IMR-90 (cell line): ENCODE data around the gene IST1. TPM values are rescaled to one million over a fixed set of nuclear protein-coding genes. Genes with fewer than 3 reads are reported as not detected.

Source experiments
- ATAC-seq: fragments of 200-7000 bp; cut with Tn5 transposase; 2 replicates; pipeline ENCODE4 v1.9.1; 2020; ENCODE audit warnings: low read depth, mild to moderate bottlenecking, moderate library complexity
- BruUV-seq: library from RNA; stranded (reverse); fragments of 400-500 nt; replicated peaks from 2 replicates; lab custom pipeline; 2021; lab: Mats Ljungman, UMichigan
- CTCF ChIA-PET: fragments of 300-600 bp; formaldehyde crosslinking; extraction: SDS; loops from one replicate; lab custom pipeline; 2021; ENCODE audit warnings: antibody characterized with exemption; lab: Yijun Ruan, JAX
- POLR2A ChIA-PET: fragments of 300-600 bp; sonication (Branson Sonifier 250); formaldehyde crosslinking; loops from one replicate; lab custom pipeline; 2022; ENCODE audit warnings: antibody characterized with exemption; ENCODE audit not compliant: unreplicated experiment; lab: Charles Lee
- DNase-seq: peaks from one replicate; pipeline ENCODE4 v3.0.0; 2013
- H2AFZ ChIP-seq: replicated peaks from 2 replicates; pipeline ENCODE3; 2013; ENCODE audit warnings: low read length, mild to moderate bottlenecking; ENCODE audit not compliant: poor library complexity
- H2AK5ac ChIP-seq: 2 replicates; pipeline ENCODE4 v1.6.1; 2013; ENCODE audit warnings: low read depth, low read length, inconsistent platforms
- H2AK9ac ChIP-seq: replicated peaks from 2 replicates; pipeline ENCODE3; 2013; ENCODE audit warnings: mild to moderate bottlenecking, low read depth, low read length, moderate library complexity; ENCODE audit not compliant: poor library complexity
- H2BK120ac ChIP-seq: 2 replicates; pipeline ENCODE4 v1.6.1; 2013; ENCODE audit warnings: low read depth, low read length, inconsistent platforms
- H2BK15ac ChIP-seq: 3 replicates; pipeline ENCODE4 v1.6.1; 2013; ENCODE audit warnings: low read depth, low read length, inconsistent platforms
- H2BK20ac ChIP-seq: 2 replicates; pipeline ENCODE4 v1.6.1; 2013; ENCODE audit warnings: low read depth, mild to moderate bottlenecking, inconsistent platforms, low read length, moderate library complexity
- H2BK5ac ChIP-seq: 2 replicates; pipeline ENCODE4 v1.6.1; 2013; ENCODE audit warnings: mild to moderate bottlenecking, low read depth, low read length, inconsistent platforms; ENCODE audit not compliant: poor library complexity, severe bottlenecking
- H3K14ac ChIP-seq: replicated peaks from 2 replicates; pipeline ENCODE4 v1.6.1; 2013; ENCODE audit warnings: low read depth, low read length, inconsistent platforms
- H3K18ac ChIP-seq: 2 replicates; pipeline ENCODE4 v1.6.1; 2013; ENCODE audit warnings: low read depth, low read length, control low read depth
- H3K23ac ChIP-seq: 2 replicates; pipeline ENCODE4 v1.6.1; 2013; ENCODE audit warnings: low read depth, low read length, inconsistent platforms
- H3K27ac ChIP-seq: 2 replicates; pipeline ENCODE4 v1.5.1; 2013; ENCODE audit warnings: mild to moderate bottlenecking, control low read depth, low read length; ENCODE audit not compliant: insufficient read depth
- H3K27me3 ChIP-seq: 2 replicates; pipeline ENCODE4 v1.6.1; 2013; ENCODE audit warnings: low read length; ENCODE audit not compliant: control insufficient read depth, insufficient read depth
- H3K36me3 ChIP-seq: 2 replicates; pipeline ENCODE4 v1.6.1; 2013; ENCODE audit warnings: low read length, mixed read lengths; ENCODE audit not compliant: control insufficient read depth, insufficient read depth
- H3K4ac ChIP-seq: 2 replicates; pipeline ENCODE4 v1.6.1; 2013; ENCODE audit warnings: low read depth, low read length, inconsistent platforms
- H3K4me1 ChIP-seq: 2 replicates; pipeline ENCODE4 v1.6.1; 2013; ENCODE audit warnings: low read length, mixed read lengths; ENCODE audit not compliant: control insufficient read depth, insufficient read depth
- H3K4me2 ChIP-seq: 2 replicates; pipeline ENCODE4 v1.6.1; 2013; ENCODE audit warnings: low read depth, mild to moderate bottlenecking, control low read depth, low read length, moderate library complexity
- H3K4me3 ChIP-seq: 2 replicates; pipeline ENCODE4 v1.5.1; 2013; ENCODE audit warnings: low read depth, mild to moderate bottlenecking, control low read depth, low read length, moderate library complexity; ENCODE audit not compliant: insufficient read depth
- H3K56ac ChIP-seq: 2 replicates; pipeline ENCODE4 v1.6.1; 2013; ENCODE audit warnings: low read length, inconsistent platforms; ENCODE audit not compliant: insufficient read depth; ENCODE audit errors: extremely low read depth
- H3K79me1 ChIP-seq, 2 experiments: 2 replicates each; pipeline ENCODE4 v1.6.1; 2013; ENCODE audit warnings: low read length in 2 of 2, inconsistent platforms in 1 of 2, low read depth in 1 of 2
- H3K9ac ChIP-seq: 2 replicates; pipeline ENCODE4 v1.6.1; 2013; ENCODE audit warnings: low read depth, low read length, control low read depth
- H3K9me1 ChIP-seq: 2 replicates; pipeline ENCODE4 v1.6.1; 2013; ENCODE audit warnings: low read length, inconsistent platforms; ENCODE audit not compliant: insufficient read depth
- H3K9me3 ChIP-seq: 2 replicates; pipeline ENCODE4 v1.6.1; 2013; ENCODE audit warnings: low read length; ENCODE audit not compliant: control insufficient read depth, insufficient read depth
- H4K20me1 ChIP-seq: 2 replicates; pipeline ENCODE4 v1.6.1; 2013; ENCODE audit warnings: low read length, inconsistent platforms; ENCODE audit not compliant: insufficient read depth
- H4K5ac ChIP-seq: 2 replicates; pipeline ENCODE4 v1.6.1; 2013; ENCODE audit warnings: mild to moderate bottlenecking, low read depth, low read length, control low read depth
- H4K8ac ChIP-seq, 2 experiments: 2 replicates each; pipeline ENCODE4 v1.6.1; 2013; ENCODE audit warnings: low read depth in 2 of 2, low read length in 2 of 2, control low read depth in 1 of 2, inconsistent platforms in 1 of 2
- H4K91ac ChIP-seq: 2 replicates; pipeline ENCODE4 v1.6.1; 2013; ENCODE audit warnings: low read depth, low read length, inconsistent platforms; ENCODE audit not compliant: insufficient read depth
- BHLHE40 ChIP-seq: fragments of 150-350 bp; IDR thresholded peaks from 2 replicates; pipeline ENCODE4 v1.6.1; 2016; ENCODE audit warnings: mild to moderate bottlenecking, low read depth, low read length
- CHD1 ChIP-seq: IDR thresholded peaks from 2 replicates; pipeline ENCODE4 v1.6.1; 2012; ENCODE audit warnings: low read depth, low read length, improper control_type of control experiment
- ELK1 ChIP-seq: fragments of 150-350 bp; IDR thresholded peaks from 2 replicates; pipeline ENCODE4 v1.6.1; 2016; ENCODE audit warnings: low read depth, mild to moderate bottlenecking, low read length, moderate library complexity, borderline replicate concordance
- MAZ ChIP-seq: IDR thresholded peaks from 2 replicates; pipeline ENCODE4 v1.6.1; 2012; ENCODE audit warnings: low read depth, mild to moderate bottlenecking, low read length, improper control_type of control experiment, moderate library complexity, borderline replicate concordance
- MXI1 ChIP-seq: IDR thresholded peaks from 2 replicates; pipeline ENCODE4 v1.6.1; 2012; ENCODE audit warnings: low read depth, mild to moderate bottlenecking, low read length, moderate library complexity, borderline replicate concordance
- NFE2L2 ChIP-seq: fragments of 150-350 bp; IDR thresholded peaks from 2 replicates; pipeline ENCODE4 v1.6.1; 2016; ENCODE audit warnings: low read depth, mild to moderate bottlenecking, low read length
- POLR2A ChIP-seq: IDR thresholded peaks from 2 replicates; pipeline ENCODE4 v1.6.1; 2012; ENCODE audit warnings: mild to moderate bottlenecking, low read depth, low read length
- USF2 ChIP-seq: fragments of 150-350 bp; IDR thresholded peaks from 2 replicates; pipeline ENCODE4 v1.6.1; 2017; ENCODE audit warnings: mild to moderate bottlenecking, antibody characterized with exemption, low read length, low read depth
- WGBS, 2 experiments: methylation state at CpG; one replicate each; pipeline versions ENCODE4 v1.1.5 to v1.1.7; 2013; ENCODE audit warnings: missing lambda C conversion rate in 2 of 2; ENCODE audit not compliant: insufficient read length in 1 of 2; ENCODE audit errors: extremely low coverage in 2 of 2; 5-methylcytosine and 5-hydroxymethylcytosine counted together
- dilution Hi-C: fragments of 300-500 bp; cut with HindIII; formaldehyde crosslinking; loops from one replicate; pipeline ENCODE4 v1.14.3; 2018; ENCODE audit warnings: low sequenced_read_pairs; ENCODE audit not compliant: unreplicated experiment
- in situ Hi-C: fragments of 300-500 bp; cut with MboI; formaldehyde crosslinking; loops from 3 replicates; pipeline ENCODE4 v1.14.3; 2019; ENCODE audit warnings: low sequenced_read_pairs, inconsistent platforms, mixed read lengths
- intact Hi-C: fragments of 100-400 bp; cut with micrococcal nuclease; formaldehyde crosslinking; loops from 2 replicates; pipeline ENCODE4 v1.10.0; 2022
- polyA plus RNA-seq, 3 experiments: library from polyadenylated mRNA; depleted of rRNA; stranded (reverse); fragments of >200 nt; gene quantifications; 2 replicates each; pipeline ENCODE4 v1.2.3, GENCODE V29; 2012; ENCODE audit warnings: low replicate concordance in 1 of 3
- total RNA-seq: library from RNA; depleted of rRNA; stranded (reverse); fragments of >200 nt; gene quantifications from 2 replicates; pipeline ENCODE4 v1.2.3, GENCODE V29; 2012

IST1 gene
- total and polyA plus RNA-seq, 2 of the 4 experiments (the other 2 are of a cell fraction): 134 to 186 TPM

GRCh38 chr16:71848622-71849021 lies 46.7 kb upstream of the IST1 start:
- TF ChIP-seq ELK1 (no peak), BHLHE40 (no peak), NFE2L2 (no peak), MXI1 (no peak), USF2 (no peak), POLR2A (no peak), MAZ (no peak), CHD1 (no peak)
- peaks cover 19 to 62% of the 10 kb centered on the region in 2 experiments for H3K79me1 ChIP-seq
- H3K27ac ChIP-seq: no peak overlapping the region
- no peak overlapping the region for H3K9ac ChIP-seq
- no peak overlapping the region for H3K4me2 ChIP-seq
- H3K14ac ChIP-seq: no peak overlapping the region
- no peak overlapping the region for H3K4ac ChIP-seq
- POLR2A ChIA-PET: no interaction called here
- intact Hi-C loops: no loop called here
- no peak overlapping the region for H4K91ac ChIP-seq
- no TSS peak for BruUV-seq
- H2BK5ac ChIP-seq: no peak overlapping the region
- no peaks in the 10 kb centered on the region for H3K9me3 ChIP-seq
- ATAC-seq: no peak
- H3K23ac ChIP-seq: no peak overlapping the region
- H3K18ac ChIP-seq: no peak overlapping the region
- H3K4me1 ChIP-seq: peaks cover 3% of the 10 kb centered on the region; the same call in 1 of the 2 replicates
- H2BK15ac ChIP-seq: no peak overlapping the region
- H2BK120ac ChIP-seq: no peak overlapping the region
- CTCF ChIA-PET: no interaction called here
- dilution Hi-C loops: no loop called here
- no peak overlapping the region for H4K5ac ChIP-seq
- no CpG with 5 or more reads among the region's 6 CpGs for WGBS, 2 experiments
- peaks cover 44% of the 10 kb centered on the region for H3K36me3 ChIP-seq
- H3K4me3 ChIP-seq: no peak overlapping the region
- no peak overlapping the region for H2AK9ac ChIP-seq
- peaks cover 11% of the 10 kb centered on the region for H4K20me1 ChIP-seq
- no peak overlapping the region for H4K8ac ChIP-seq
- H3K9me1 ChIP-seq: peaks cover 5% of the 10 kb centered on the region
- no peak overlapping the region for H3K56ac ChIP-seq
- in situ Hi-C loops: no loop called here
- H2AFZ ChIP-seq: no peak overlapping the region
- DNase-seq: no peak
- H2AK5ac ChIP-seq: no peak overlapping the region
- no peaks in the 10 kb centered on the region for H3K27me3 ChIP-seq
- H2BK20ac ChIP-seq: no peak overlapping the region
